Body of pancreas (tissue), 4 donors: Measurements from ENCODE around the gene G6PD.

ENCODE experiments used
- POLR2A ChIP-seq, 3 donors: fragments of 450-650 bp; IDR thresholded peaks; one replicate each; pipeline ENCODE4 v1.6.1; 2016; ENCODE audit warnings: antibody characterized with exemption in 3 of 3, mild to moderate bottlenecking in 2 of 3
- TF ChIP-seq, protein P1 (sequence below), 7 experiments: fragments of 450-650 bp in 4 of 7; fragments of 200-600 bp in 3 of 7; sonication (generic) in 3 of 7; IDR thresholded peaks; one replicate each; pipeline ENCODE4 v1.5.1; 2016 to 2019; ENCODE audit warnings: antibody characterized with exemption in 7 of 7

DNA sequence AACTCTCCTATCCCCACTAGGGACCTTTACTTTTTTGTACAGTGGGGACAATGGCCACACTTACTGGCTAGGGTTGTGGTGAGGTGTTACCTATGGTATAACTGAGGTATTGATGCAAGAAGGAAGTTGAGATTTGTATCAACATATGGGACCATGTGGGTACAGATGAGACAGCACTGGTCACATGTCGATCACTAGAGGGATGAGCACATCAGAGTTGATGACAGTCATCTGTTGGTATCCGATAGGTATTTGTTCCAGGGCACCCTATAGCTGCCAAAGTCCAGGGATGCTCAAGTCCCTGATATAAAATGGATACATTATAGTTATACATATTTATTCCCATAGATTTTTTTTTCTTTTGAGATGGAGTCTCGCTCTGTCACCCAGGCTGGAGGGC lies 43.7 kb downstream of the G6PD start:
- TF ChIP-seq, protein P1, sequence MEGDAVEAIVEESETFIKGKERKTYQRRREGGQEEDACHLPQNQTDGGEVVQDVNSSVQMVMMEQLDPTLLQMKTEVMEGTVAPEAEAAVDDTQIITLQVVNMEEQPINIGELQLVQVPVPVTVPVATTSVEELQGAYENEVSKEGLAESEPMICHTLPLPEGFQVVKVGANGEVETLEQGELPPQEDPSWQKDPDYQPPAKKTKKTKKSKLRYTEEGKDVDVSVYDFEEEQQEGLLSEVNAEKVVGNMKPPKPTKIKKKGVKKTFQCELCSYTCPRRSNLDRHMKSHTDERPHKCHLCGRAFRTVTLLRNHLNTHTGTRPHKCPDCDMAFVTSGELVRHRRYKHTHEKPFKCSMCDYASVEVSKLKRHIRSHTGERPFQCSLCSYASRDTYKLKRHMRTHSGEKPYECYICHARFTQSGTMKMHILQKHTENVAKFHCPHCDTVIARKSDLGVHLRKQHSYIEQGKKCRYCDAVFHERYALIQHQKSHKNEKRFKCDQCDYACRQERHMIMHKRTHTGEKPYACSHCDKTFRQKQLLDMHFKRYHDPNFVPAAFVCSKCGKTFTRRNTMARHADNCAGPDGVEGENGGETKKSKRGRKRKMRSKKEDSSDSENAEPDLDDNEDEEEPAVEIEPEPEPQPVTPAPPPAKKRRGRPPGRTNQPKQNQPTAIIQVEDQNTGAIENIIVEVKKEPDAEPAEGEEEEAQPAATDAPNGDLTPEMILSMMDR (IDR thresholded peaks at IDR 0.05) = no peak
- TF ChIP-seq POLR2A (IDR thresholded peaks at IDR 0.05) = no peak
